ENCODE measurements around the gene SPPL3.

Gene SPPL3

GRCh38 chr12:120870415-120870814, 33.7 kb downstream of the SPPL3 start:
- Histone ChIP-seq H3K4me1 (ENCODE audit: control insufficient read depth, insufficient read depth, low read length) (peaks cover 13% of the 10 kb centered on the region), H3K4me3 (ENCODE audit: low read length) (no peak overlapping the region), H3K9ac (ENCODE audit: low read length) (no peak overlapping the region), H3K27me3 (replicated peaks; ENCODE audit: control insufficient read depth, insufficient read depth, low read length) (no peaks in the 10 kb centered on the region), H3K36me3 (ENCODE audit: control insufficient read depth, insufficient read depth, low read length, severe bottlenecking) (no peaks in the 10 kb centered on the region), H3K9me3 (ENCODE audit: control insufficient read depth, low read length) (no peaks in the 10 kb centered on the region)
- DNase-seq (ENCODE audit: low read depth) = no peak

GRCh38 chr12:120869376-120869775, 34.8 kb downstream of the SPPL3 start:
- DNase-seq (ENCODE audit: low read depth) = no peak
- Histone ChIP-seq H3K27me3 (replicated peaks; ENCODE audit: control insufficient read depth, insufficient read depth, low read length) (no peaks in the 10 kb centered on the region), H3K9me3 (ENCODE audit: control insufficient read depth, low read length) (no peaks in the 10 kb centered on the region), H3K36me3 (ENCODE audit: control insufficient read depth, insufficient read depth, low read length, severe bottlenecking) (no peaks in the 10 kb centered on the region), H3K9ac (ENCODE audit: low read length) (no peak overlapping the region), H3K4me1 (ENCODE audit: control insufficient read depth, insufficient read depth, low read length) (peaks cover 13% of the 10 kb centered on the region), H3K4me3 (ENCODE audit: low read length) (no peak overlapping the region)

GRCh38 chr12:120866108-120866507, 38.0 kb downstream of the SPPL3 start:
- no peaks in the 10 kb centered on the region for H3K36me3 ChIP-seq (ENCODE audit: control insufficient read depth, insufficient read depth, low read length, severe bottlenecking)
- H3K4me3 ChIP-seq (ENCODE audit: low read length) = no peak overlapping the region
- H3K9me3 ChIP-seq (ENCODE audit: control insufficient read depth, low read length) = no peaks in the 10 kb centered on the region
- no peaks in the 10 kb centered on the region for H3K27me3 ChIP-seq (replicated peaks; ENCODE audit: control insufficient read depth, insufficient read depth, low read length)
- peak; percentile 58 for DNase-seq (ENCODE audit: low read depth)
- H3K4me1 ChIP-seq (ENCODE audit: control insufficient read depth, insufficient read depth, low read length) = peaks cover 10% of the 10 kb centered on the region
- H3K9ac ChIP-seq (ENCODE audit: low read length) = no peak overlapping the region

- Histone ChIP-seq H3K27me3 (replicated peaks; ENCODE audit: control insufficient read depth, insufficient read depth, low read length) (no peaks in the 10 kb centered on the region), H3K4me3 (ENCODE audit: low read length) (no peak overlapping the region), H3K4me1 (ENCODE audit: control insufficient read depth, insufficient read depth, low read length) (peaks cover 10% of the 10 kb centered on the region), H3K9me3 (ENCODE audit: control insufficient read depth, low read length) (no peaks in the 10 kb centered on the region), H3K9ac (ENCODE audit: low read length) (no peak overlapping the region), H3K36me3 (ENCODE audit: control insufficient read depth, insufficient read depth, low read length, severe bottlenecking) (no peaks in the 10 kb centered on the region)
- DNase-seq (ENCODE audit: low read depth) = no peak
Observed at GRCh38 chr12:120865098-120865497, 39.1 kb downstream of the SPPL3 start.

GRCh38 chr12:120862664-120863063, 41.5 kb downstream of the SPPL3 start:
- Histone ChIP-seq H3K27me3 (replicated peaks; ENCODE audit: control insufficient read depth, insufficient read depth, low read length) (no peaks in the 10 kb centered on the region), H3K4me1 (ENCODE audit: control insufficient read depth, insufficient read depth, low read length) (peaks cover 10% of the 10 kb centered on the region), H3K4me3 (ENCODE audit: low read length) (no peak overlapping the region), H3K36me3 (ENCODE audit: control insufficient read depth, insufficient read depth, low read length, severe bottlenecking) (no peaks in the 10 kb centered on the region), H3K9me3 (ENCODE audit: control insufficient read depth, low read length) (peaks cover 8% of the 10 kb centered on the region), H3K9ac (ENCODE audit: low read length) (no peak overlapping the region)
- DNase-seq (ENCODE audit: low read depth) = no peak

- no peak for DNase-seq (ENCODE audit: low read depth)
- H3K4me3 ChIP-seq (ENCODE audit: low read length) = no peak overlapping the region
- H3K9ac ChIP-seq (ENCODE audit: low read length) = no peak overlapping the region
- H3K27me3 ChIP-seq (replicated peaks; ENCODE audit: control insufficient read depth, insufficient read depth, low read length) = no peaks in the 10 kb centered on the region
- H3K36me3 ChIP-seq (ENCODE audit: control insufficient read depth, insufficient read depth, low read length, severe bottlenecking) = no peaks in the 10 kb centered on the region
- H3K9me3 ChIP-seq (ENCODE audit: control insufficient read depth, low read length) = peaks cover 8% of the 10 kb centered on the region
- peaks cover 8% of the 10 kb centered on the region for H3K4me1 ChIP-seq (ENCODE audit: control insufficient read depth, insufficient read depth, low read length)
Observed at GRCh38 chr12:120861074-120861795, 42.9 kb downstream of the SPPL3 start.

- H3K9ac ChIP-seq (ENCODE audit: low read length) = no peak overlapping the region
- peaks cover 8% of the 10 kb centered on the region for H3K9me3 ChIP-seq (ENCODE audit: control insufficient read depth, low read length)
- H3K36me3 ChIP-seq (ENCODE audit: control insufficient read depth, insufficient read depth, low read length, severe bottlenecking) = no peaks in the 10 kb centered on the region
- no peaks in the 10 kb centered on the region for H3K27me3 ChIP-seq (replicated peaks; ENCODE audit: control insufficient read depth, insufficient read depth, low read length)
- no peak overlapping the region for H3K4me3 ChIP-seq (ENCODE audit: low read length)
- no peak for DNase-seq (ENCODE audit: low read depth)
- peaks cover 10% of the 10 kb centered on the region for H3K4me1 ChIP-seq (ENCODE audit: control insufficient read depth, insufficient read depth, low read length)
Observed at GRCh38 chr12:120858306-120859088, 45.7 kb downstream of the SPPL3 start.

- no peak overlapping the region for H3K9ac ChIP-seq (ENCODE audit: low read length)
- no peaks in the 10 kb centered on the region for H3K27me3 ChIP-seq (replicated peaks; ENCODE audit: control insufficient read depth, insufficient read depth, low read length)
- no peak overlapping the region for H3K4me3 ChIP-seq (ENCODE audit: low read length)
- H3K9me3 ChIP-seq (ENCODE audit: control insufficient read depth, low read length) = peaks cover 8% of the 10 kb centered on the region
- peaks cover 16% of the 10 kb centered on the region for H3K4me1 ChIP-seq (ENCODE audit: control insufficient read depth, insufficient read depth, low read length)
- H3K36me3 ChIP-seq (ENCODE audit: control insufficient read depth, insufficient read depth, low read length, severe bottlenecking) = no peaks in the 10 kb centered on the region
- DNase-seq (ENCODE audit: low read depth) = no peak
Observed at GRCh38 chr12:120856980-120857379, 47.2 kb downstream of the SPPL3 start.

GRCh38 chr12:120855823-120856588, 48.2 kb downstream of the SPPL3 start:
- no peaks in the 10 kb centered on the region for H3K27me3 ChIP-seq (replicated peaks; ENCODE audit: control insufficient read depth, insufficient read depth, low read length)
- no peak for DNase-seq (ENCODE audit: low read depth)
- peaks cover 16% of the 10 kb centered on the region for H3K4me1 ChIP-seq (ENCODE audit: control insufficient read depth, insufficient read depth, low read length)

GRCh38 chr12:120854804-120855203, 49.4 kb downstream of the SPPL3 start:
- Histone ChIP-seq H3K9ac (ENCODE audit: low read length) (no peak overlapping the region), H3K4me3 (ENCODE audit: low read length) (no peak overlapping the region), H3K9me3 (ENCODE audit: control insufficient read depth, low read length) (peaks cover 8% of the 10 kb centered on the region), H3K4me1 (ENCODE audit: control insufficient read depth, insufficient read depth, low read length) (peaks cover 16% of the 10 kb centered on the region), H3K36me3 (ENCODE audit: control insufficient read depth, insufficient read depth, low read length, severe bottlenecking) (no peaks in the 10 kb centered on the region), H3K27me3 (replicated peaks; ENCODE audit: control insufficient read depth, insufficient read depth, low read length) (no peaks in the 10 kb centered on the region)
- DNase-seq (ENCODE audit: low read depth) = no peak

More at GRCh38 chr12:120855823-120856588, 48.2 kb downstream of the SPPL3 start:
- H3K9me3 ChIP-seq (ENCODE audit: control insufficient read depth, low read length) = peaks cover 8% of the 10 kb centered on the region
- no peak overlapping the region for H3K4me3 ChIP-seq (ENCODE audit: low read length)
- no peaks in the 10 kb centered on the region for H3K36me3 ChIP-seq (ENCODE audit: control insufficient read depth, insufficient read depth, low read length, severe bottlenecking)
- no peak overlapping the region for H3K9ac ChIP-seq (ENCODE audit: low read length)

GRCh38 chr12:120853188-120853587, 51.0 kb downstream of the SPPL3 start:
- peak; percentile 56 for DNase-seq (ENCODE audit: low read depth)
- no peaks in the 10 kb centered on the region for H3K36me3 ChIP-seq (ENCODE audit: control insufficient read depth, insufficient read depth, low read length, severe bottlenecking)

More at GRCh38 chr12:120853188-120853587, 51.0 kb downstream of the SPPL3 start:
- Histone ChIP-seq H3K4me1 (ENCODE audit: control insufficient read depth, insufficient read depth, low read length) (peaks cover 16% of the 10 kb centered on the region), H3K9ac (ENCODE audit: low read length) (no peak overlapping the region), H3K4me3 (ENCODE audit: low read length) (no peak overlapping the region), H3K27me3 (replicated peaks; ENCODE audit: control insufficient read depth, insufficient read depth, low read length) (no peaks in the 10 kb centered on the region), H3K9me3 (ENCODE audit: control insufficient read depth, low read length) (peaks cover 1% of the 10 kb centered on the region)
